ENCODE measurements around the gene STARD7. TPM values are rescaled to one million over a fixed set of nuclear protein-coding genes. Genes with fewer than 3 reads are reported as not detected.

Gene STARD7
- total RNA-seq, 1 experiment from 2014 or later, result 224 TPM

- no peaks in the 10 kb centered on the region for H3K9me3 Mint-ChIP-seq (ENCODE audit: unreplicated experiment)
- no peak overlapping the region for H3K4me3 ChIP-seq (ENCODE audit: low read depth, low read length)
- no peak overlapping the region for H3K4me3 Mint-ChIP-seq (ENCODE audit: unreplicated experiment)
- H3K36me3 ChIP-seq (ENCODE audit: control insufficient read depth, insufficient read depth, low read length), result no peaks in the 10 kb centered on the region
- no peak overlapping the region for H3K27ac Mint-ChIP-seq (ENCODE audit: unreplicated experiment)
- no peaks in the 10 kb centered on the region for H3K36me3 Mint-ChIP-seq (ENCODE audit: insufficient read depth, unreplicated experiment)
- no peaks in the 10 kb centered on the region for H3K27me3 Mint-ChIP-seq (ENCODE audit: insufficient read depth, unreplicated experiment)
- CTCF ChIA-PET, result interaction anchor here (1.5 kb wide), 1 partner anchor 15 kb away, joined by 5 read pairs; the partner anchor contains the start of gene ASTL
- peak in 1 of 2 experiments; percentile 34 for TF ChIP-seq CTCF (IDR thresholded peaks at IDR 0.05; ENCODE audit: insufficient read depth in 1 of 2, low read depth in 1 of 2, low read length in 1 of 2, severe bottlenecking in 1 of 2, unreplicated experiment in 1 of 2)
- no peaks in the 10 kb centered on the region for H3K4me1 ChIP-seq
- DNase-seq, result peak in 1 of 2 experiments; percentile 28
- no TSS peak for BruUV-seq (replicated peaks)
- no peaks in the 10 kb centered on the region for H3K27me3 ChIP-seq (replicated peaks; ENCODE audit: control insufficient read depth, insufficient read depth, low read length)
- intact Hi-C loops (cut with micrococcal nuclease; ENCODE audit: unreplicated experiment), result no loop called here
- H3K9me3 ChIP-seq, result no peaks in the 10 kb centered on the region
- no peaks in the 10 kb centered on the region for H3K4me1 Mint-ChIP-seq (ENCODE audit: low read depth, unreplicated experiment)
- POLR2A ChIA-PET, result no interaction called here
Observed at GRCh38 chr2:96153991-96154431, 54.6 kb downstream of the STARD7 start.

- intact Hi-C loops (cut with micrococcal nuclease; ENCODE audit: unreplicated experiment), result no loop called here
- no TSS peak for BruUV-seq (replicated peaks)
- no peaks in the 10 kb centered on the region for H3K36me3 Mint-ChIP-seq (ENCODE audit: insufficient read depth, unreplicated experiment)
- POLR2A ChIA-PET, result no interaction called here
- H3K27ac Mint-ChIP-seq (ENCODE audit: unreplicated experiment), result no peak overlapping the region
- no peaks in the 10 kb centered on the region for H3K27me3 Mint-ChIP-seq (ENCODE audit: insufficient read depth, unreplicated experiment)
- CTCF ChIA-PET, result interaction anchor here (1.5 kb wide), 1 partner anchor 15 kb away, joined by 5 read pairs; the partner anchor contains the start of gene ASTL
- Histone ChIP-seq H3K4me3 (ENCODE audit: low read depth, low read length) (no peak overlapping the region), H3K27me3 (replicated peaks; ENCODE audit: control insufficient read depth, insufficient read depth, low read length) (no peaks in the 10 kb centered on the region), H3K36me3 (ENCODE audit: control insufficient read depth, insufficient read depth, low read length) (no peaks in the 10 kb centered on the region), H3K4me1 (no peaks in the 10 kb centered on the region), H3K9me3 (no peaks in the 10 kb centered on the region)
- TF ChIP-seq CTCF (IDR thresholded peaks at IDR 0.05; ENCODE audit: insufficient read depth in 1 of 2, low read depth in 1 of 2, low read length in 1 of 2, severe bottlenecking in 1 of 2, unreplicated experiment in 1 of 2), result no peak
- H3K9me3 Mint-ChIP-seq (ENCODE audit: unreplicated experiment), result no peaks in the 10 kb centered on the region
- no peaks in the 10 kb centered on the region for H3K4me1 Mint-ChIP-seq (ENCODE audit: low read depth, unreplicated experiment)
- H3K4me3 Mint-ChIP-seq (ENCODE audit: unreplicated experiment), result no peak overlapping the region
- no peak for DNase-seq
Observed at GRCh38 chr2:96153291-96153713, 55.3 kb downstream of the STARD7 start.

- no peaks in the 10 kb centered on the region for H3K36me3 ChIP-seq (ENCODE audit: control insufficient read depth, insufficient read depth, low read length)
- H3K9me3 ChIP-seq, result no peaks in the 10 kb centered on the region
- BruUV-seq (replicated peaks), result no TSS peak
- H3K4me1 ChIP-seq, result no peaks in the 10 kb centered on the region
- Mint-ChIP-seq H3K27ac (ENCODE audit: unreplicated experiment) (no peak overlapping the region), H3K9me3 (ENCODE audit: unreplicated experiment) (no peaks in the 10 kb centered on the region), H3K4me3 (ENCODE audit: unreplicated experiment) (no peak overlapping the region), H3K36me3 (ENCODE audit: insufficient read depth, unreplicated experiment) (no peaks in the 10 kb centered on the region), H3K4me1 (ENCODE audit: low read depth, unreplicated experiment) (no peaks in the 10 kb centered on the region), H3K27me3 (ENCODE audit: insufficient read depth, unreplicated experiment) (no peaks in the 10 kb centered on the region)
- intact Hi-C loops (cut with micrococcal nuclease; ENCODE audit: unreplicated experiment), result no loop called here
- no peaks in the 10 kb centered on the region for H3K27me3 ChIP-seq (replicated peaks; ENCODE audit: control insufficient read depth, insufficient read depth, low read length)
- ChIA-PET CTCF (no interaction called here), POLR2A (no interaction called here)
- no peak overlapping the region for H3K4me3 ChIP-seq (ENCODE audit: low read depth, low read length)
- TF ChIP-seq CTCF (IDR thresholded peaks at IDR 0.05; ENCODE audit: insufficient read depth in 1 of 2, low read depth in 1 of 2, low read length in 1 of 2, severe bottlenecking in 1 of 2, unreplicated experiment in 1 of 2), result no peak
- no peak for DNase-seq
Observed at GRCh38 chr2:96152304-96153161, 56.1 kb downstream of the STARD7 start.
